Islet precursor cell (in vitro differentiated cells): Measurements from ENCODE around the gene PAPSS1.
A peak's percentile ranks its signal among the peaks of the same experiment; 100 is the strongest.
"Not testable (repeated sequence)": the region's sequence is repeated elsewhere in the genome, so short reads cannot be mapped to it uniquely, and the experiment has no call there.

Experiments used
- DNase-seq: peaks from one replicate; pipeline ENCODE4 v3.0.0-alpha.2; 2018

Gene PAPSS1

GRCh38 chr4:107719922-107720722 lies at the start of gene PAPSS1:
PAPSS1 (minus strand) TSS chr4:107720234; CDS start chr4:107720179, 55 bp downstream.
- peak; percentile 99 for DNase-seq

DNA sequence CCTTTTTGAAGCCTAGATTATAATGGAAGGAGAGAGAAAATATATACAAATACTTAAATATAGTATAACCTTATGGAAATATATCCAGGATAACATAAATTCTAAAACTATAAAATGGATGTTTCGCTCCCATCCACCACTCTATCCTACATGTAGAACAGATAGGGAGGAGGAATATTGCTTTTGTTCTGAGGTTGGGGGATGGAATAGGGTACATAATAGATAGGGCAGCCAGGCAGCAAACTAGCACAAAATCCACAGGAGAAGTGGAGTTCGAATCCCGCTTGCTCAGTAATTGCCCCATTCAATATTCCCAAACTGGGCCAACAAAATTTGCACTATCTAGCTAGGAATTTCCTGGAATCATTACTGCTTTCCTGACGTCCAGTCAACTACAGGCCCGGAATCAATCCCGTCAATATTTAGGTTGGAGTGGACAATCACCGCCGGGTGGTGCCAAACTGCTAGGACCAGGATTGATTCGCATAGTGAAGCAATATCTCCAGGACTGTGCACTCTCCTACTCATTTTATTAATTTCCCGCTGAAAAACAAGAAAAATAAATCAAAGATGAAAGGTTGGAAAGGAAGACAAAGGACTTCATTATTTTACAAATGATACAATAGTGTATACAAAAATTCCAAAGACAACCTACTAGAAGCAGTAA lies 40.4 kb upstream of the PAPSS1 start:
- DNase-seq, result peak; percentile 57

GRCh38 chr4:107757864-107758476 lies 37.9 kb upstream of the PAPSS1 start:
- DNase-seq, result no peak

DNA sequence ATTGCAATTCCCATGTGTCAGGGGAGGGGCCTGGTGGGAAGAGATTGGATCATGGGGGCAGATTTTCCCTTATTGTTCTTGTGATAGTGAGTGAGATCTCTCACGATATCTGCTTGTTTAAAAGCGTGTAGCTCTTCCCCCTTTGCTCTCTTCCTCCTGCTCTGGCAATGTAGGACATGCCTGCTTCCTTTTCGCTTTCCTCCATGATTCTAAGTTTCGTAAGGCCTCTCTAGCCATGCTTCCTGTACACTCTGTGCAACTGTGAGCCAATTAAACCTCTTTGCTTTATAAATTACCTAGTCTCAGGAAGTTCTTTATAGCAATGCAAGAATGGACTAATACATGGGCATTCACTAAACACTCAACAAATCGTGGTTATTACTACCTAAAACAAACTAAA lies 37.2 kb upstream of the PAPSS1 start:
- no peak for DNase-seq

DNA sequence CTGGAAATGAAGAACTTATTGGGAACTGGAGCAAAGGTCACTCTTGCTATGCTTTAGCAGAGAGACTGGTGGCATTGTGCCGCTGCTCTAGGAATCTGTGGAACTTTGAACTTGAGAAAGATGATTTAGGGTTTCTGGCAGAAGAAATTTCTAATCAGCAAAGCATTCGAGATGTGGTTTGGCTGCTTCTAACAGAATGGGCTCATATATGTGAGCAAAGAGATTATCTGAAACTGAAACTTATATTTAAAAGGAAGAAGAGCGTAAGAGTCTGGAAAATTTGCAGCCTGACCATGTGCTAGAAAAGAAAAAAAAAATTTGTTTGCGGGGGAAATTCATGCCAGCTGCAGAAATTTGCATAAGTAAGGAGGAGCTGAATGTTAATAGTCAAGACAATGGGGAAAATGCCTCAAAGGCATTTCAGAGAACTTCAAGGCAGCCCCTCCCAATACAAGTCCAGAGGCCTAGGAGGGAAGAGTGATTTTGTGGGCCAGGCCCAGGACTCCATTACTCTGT lies 35.9 kb upstream of the PAPSS1 start:
- no peak for DNase-seq

- no peak for DNase-seq
These were observed 31.6 kb upstream of the PAPSS1 start for GRCh38 chr4:107751670-107752069.

DNA sequence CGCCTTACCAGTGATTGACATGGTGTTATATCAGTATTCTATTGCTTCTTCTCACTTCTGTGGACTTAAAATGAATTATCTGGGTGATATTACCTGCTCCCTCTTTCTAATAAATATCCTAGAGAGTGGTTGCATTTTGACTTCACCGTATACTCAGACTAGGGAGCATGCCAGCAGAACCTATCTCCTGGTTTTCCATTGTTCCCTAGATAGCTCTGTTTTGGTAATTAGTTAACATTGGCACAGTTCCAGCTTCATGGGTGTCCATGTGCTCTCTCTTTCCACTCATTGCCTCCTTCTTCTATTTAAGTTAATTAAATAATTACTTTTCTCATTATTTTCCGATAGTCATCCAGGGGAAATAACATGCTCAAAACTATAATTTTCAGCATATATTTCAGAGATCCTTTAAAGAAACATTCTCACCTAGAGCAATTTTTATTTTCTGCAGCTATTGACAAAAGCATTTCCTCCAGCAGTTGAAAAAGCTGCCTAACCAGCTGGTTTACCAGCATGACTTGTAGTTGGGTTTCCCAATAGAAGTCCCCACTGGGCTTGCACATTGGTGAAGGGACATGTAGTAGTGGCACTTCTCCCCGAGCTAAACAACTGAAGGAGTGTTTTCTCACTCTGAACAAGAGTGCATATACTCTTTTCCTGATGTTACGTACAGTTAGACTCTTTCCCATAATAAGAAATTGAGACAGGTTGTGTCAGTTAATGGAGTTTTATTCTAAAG lies 27.9 kb upstream of the PAPSS1 start:
- no peak for DNase-seq

- DNase-seq, result no peak
These were observed 26.1 kb upstream of the PAPSS1 start for GRCh38 chr4:107746161-107746560.

DNA sequence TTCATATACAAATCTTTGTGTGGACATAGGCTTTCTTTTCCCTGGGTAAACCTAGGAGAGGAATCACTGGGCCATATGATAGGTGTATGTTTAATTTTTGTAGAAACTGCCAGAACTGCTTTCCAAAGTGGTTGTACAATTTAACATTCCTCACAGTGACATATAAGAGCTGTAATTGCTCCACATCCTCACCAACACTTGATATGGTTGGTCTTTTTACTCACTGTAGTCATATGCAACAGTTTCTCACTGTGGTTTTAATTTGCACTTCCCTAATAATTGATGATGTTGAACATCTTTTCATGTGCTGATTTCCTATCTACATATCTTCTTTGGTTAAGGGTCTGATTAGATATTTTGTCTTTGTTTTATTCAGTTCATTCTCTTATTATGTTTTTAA lies 24.5 kb upstream of the PAPSS1 start:
- DNase-seq, result no peak

GRCh38 chr4:107743532-107743931 lies 23.5 kb upstream of the PAPSS1 start:
- no peak for DNase-seq

DNA sequence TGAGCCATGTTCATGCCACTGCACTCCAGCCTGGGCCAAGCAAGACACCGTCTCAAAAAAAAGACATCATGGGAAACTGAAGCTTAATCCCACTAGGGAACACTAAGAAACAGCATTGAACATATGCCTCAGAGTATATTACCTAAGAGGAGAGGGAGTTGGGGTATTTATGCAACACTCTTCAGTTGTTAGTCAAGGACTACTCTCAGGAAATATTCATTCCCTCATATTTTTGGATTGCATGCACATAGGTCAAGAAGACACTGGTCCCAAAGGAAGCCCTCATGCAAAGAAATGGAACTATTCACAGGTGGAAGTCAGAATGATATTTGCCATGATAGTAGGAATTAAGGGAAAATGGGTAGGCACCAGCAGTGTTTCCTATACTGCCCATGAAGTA lies 22.8 kb upstream of the PAPSS1 start:
- no peak for DNase-seq

GRCh38 chr4:107742196-107742595 lies 22.2 kb upstream of the PAPSS1 start:
- DNase-seq, result no peak

GRCh38 chr4:107740950-107741701 lies 21.1 kb upstream of the PAPSS1 start:
- no peak for DNase-seq

DNA sequence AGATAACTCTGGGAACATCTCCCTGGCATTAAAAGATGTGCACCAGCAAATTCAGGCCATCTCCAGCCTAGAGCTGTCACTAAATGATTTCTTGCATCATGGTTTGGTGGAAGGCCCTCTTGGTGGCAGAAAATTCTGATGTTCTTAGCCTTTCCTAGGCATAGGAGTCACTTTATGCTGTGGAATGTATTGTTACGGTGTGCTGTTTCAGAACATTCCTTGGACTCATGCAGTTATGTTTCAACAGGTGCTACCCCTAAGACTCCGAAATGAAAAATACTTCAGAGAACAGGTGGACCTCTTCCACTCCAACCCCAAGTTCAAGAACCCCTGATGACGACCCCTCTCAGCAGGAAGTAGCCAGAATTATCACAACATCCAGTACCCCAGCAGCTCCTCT lies 20.3 kb upstream of the PAPSS1 start:
- DNase-seq, result no peak

DNA sequence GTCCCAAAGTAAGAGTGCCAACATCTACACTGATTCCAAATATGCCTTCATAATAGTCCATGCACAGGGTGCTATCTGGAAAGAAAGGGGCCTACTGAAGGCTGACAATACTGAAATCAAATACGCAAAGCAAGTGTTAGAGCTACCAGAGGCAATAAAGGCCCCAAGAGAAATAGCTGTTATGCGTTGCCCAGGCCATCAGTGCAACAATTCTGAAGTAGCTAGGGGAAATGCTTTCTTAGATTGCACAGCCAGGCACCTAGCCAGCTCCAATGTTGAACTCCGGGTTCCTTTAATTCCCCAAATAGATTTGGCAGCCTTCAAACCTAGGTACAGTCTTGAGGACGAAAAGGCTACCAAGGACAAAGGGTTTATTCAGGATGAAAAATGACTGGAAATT lies 17.4 kb upstream of the PAPSS1 start:
- no peak for DNase-seq

GRCh38 chr4:107736924-107737448 lies 17.0 kb upstream of the PAPSS1 start:
- peak; percentile 83 for DNase-seq

- DNase-seq, result no peak
These were observed 16.0 kb upstream of the PAPSS1 start for GRCh38 chr4:107736037-107736436.

- DNase-seq, result peak; percentile 69
These were observed 14.1 kb upstream of the PAPSS1 start for GRCh38 chr4:107734120-107734519.

DNA sequence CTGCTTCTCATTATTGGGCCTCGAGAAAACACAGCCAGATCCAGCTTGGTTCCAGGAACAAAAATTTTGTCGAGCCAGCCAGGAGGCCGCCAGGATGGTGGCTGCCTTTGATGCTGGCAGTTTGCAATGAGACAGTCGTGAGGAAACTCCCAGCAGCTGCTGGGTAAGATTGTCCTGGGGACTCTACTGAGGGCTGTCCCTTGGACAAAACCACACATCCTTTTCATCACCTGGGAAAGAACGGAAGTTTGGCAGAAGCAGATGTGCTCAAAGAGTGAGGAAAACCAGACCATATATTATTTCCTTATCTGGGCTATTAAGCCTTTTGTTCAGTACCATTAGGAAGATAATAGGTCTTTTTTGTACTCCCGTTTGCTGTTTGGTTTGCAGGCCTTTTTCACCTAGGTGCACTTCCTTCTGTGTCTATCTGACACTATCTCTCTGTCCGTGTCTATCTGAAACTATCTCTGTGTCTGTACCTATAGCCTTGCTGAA lies 13.4 kb upstream of the PAPSS1 start:
- DNase-seq, result peak; percentile 88

- DNase-seq, result not testable (repeated sequence)
These were observed 9.0 kb upstream of the PAPSS1 start for GRCh38 chr4:107729050-107729449.

GRCh38 chr4:107726131-107726925 lies 6.3 kb upstream of the PAPSS1 start:
- DNase-seq, result not testable (repeated sequence)
